ENCODE data around the gene MYT1.

The MYT1 gene

GRCh38 chr20:64140956-64141355 is 23.3 kb upstream of the MYT1 start:
- TF ChIP-seq EZH2phosphoT487 (IDR thresholded peaks at IDR 0.05; ENCODE audit: low read length) (no peak), EZH2 (optimal IDR thresholded peaks at IDR 0.05; ENCODE audit: low read depth, low read length) (no peak), CTCF (IDR thresholded peaks at IDR 0.05; ENCODE audit: low read length) (no peak)
- Histone ChIP-seq H3K9ac (ENCODE audit: low read length) (no peak overlapping the region), H4K20me1 (ENCODE audit: insufficient read depth, low read length) (no peaks in the 10 kb centered on the region), H3F3A (ENCODE audit: insufficient read depth, low read length) (no peaks in the 10 kb centered on the region), H3K27ac (ENCODE audit: low read length) (no peak overlapping the region), H3K79me2 (ENCODE audit: low read length) (no peaks in the 10 kb centered on the region), H3K9me3 (replicated peaks; ENCODE audit: insufficient read depth, low read length) (no peaks in the 10 kb centered on the region), H3K4me3 (ENCODE audit: low read length) (no peak overlapping the region), H3K4me2 (ENCODE audit: low read depth, low read length) (no peak overlapping the region), H3K36me3 (replicated peaks; ENCODE audit: insufficient read depth, low read length) (no peaks in the 10 kb centered on the region), H3K9me2 (replicated peaks; ENCODE audit: insufficient read depth, low read length) (no peaks in the 10 kb centered on the region), H3K27me3 (replicated peaks; ENCODE audit: insufficient read depth, low read length) (peaks cover 71% of the 10 kb centered on the region), H3K4me1 (ENCODE audit: low read length) (no peaks in the 10 kb centered on the region), H2AFZ (ENCODE audit: low read length) (no peak overlapping the region)
- DNase-seq: no peak

GRCh38 chr20:64142590-64142989 is 21.7 kb upstream of the MYT1 start:
- H2AFZ ChIP-seq (ENCODE audit: low read length): no peak overlapping the region
- H3K4me2 ChIP-seq (ENCODE audit: low read depth, low read length): no peak overlapping the region
- peaks cover 68% of the 10 kb centered on the region for H3K27me3 ChIP-seq (replicated peaks; ENCODE audit: insufficient read depth, low read length)
- no peak for DNase-seq
- TF ChIP-seq CTCF (IDR thresholded peaks at IDR 0.05; ENCODE audit: low read length) (no peak), EZH2phosphoT487 (IDR thresholded peaks at IDR 0.05; ENCODE audit: low read length) (no peak), EZH2 (optimal IDR thresholded peaks at IDR 0.05; ENCODE audit: low read depth, low read length) (no peak)
- no peak overlapping the region for H3K9ac ChIP-seq (ENCODE audit: low read length)
- H3K4me1 ChIP-seq (ENCODE audit: low read length): no peaks in the 10 kb centered on the region
- H3K9me2 ChIP-seq (replicated peaks; ENCODE audit: insufficient read depth, low read length): no peaks in the 10 kb centered on the region
- H3F3A ChIP-seq (ENCODE audit: insufficient read depth, low read length): no peaks in the 10 kb centered on the region
- no peaks in the 10 kb centered on the region for H3K36me3 ChIP-seq (replicated peaks; ENCODE audit: insufficient read depth, low read length)
- H3K79me2 ChIP-seq (ENCODE audit: low read length): no peaks in the 10 kb centered on the region
- no peaks in the 10 kb centered on the region for H4K20me1 ChIP-seq (ENCODE audit: insufficient read depth, low read length)
- no peaks in the 10 kb centered on the region for H3K9me3 ChIP-seq (replicated peaks; ENCODE audit: insufficient read depth, low read length)
- no peak overlapping the region for H3K27ac ChIP-seq (ENCODE audit: low read length)
- H3K4me3 ChIP-seq (ENCODE audit: low read length): no peak overlapping the region

- no peaks in the 10 kb centered on the region for H3K9me3 ChIP-seq (replicated peaks; ENCODE audit: insufficient read depth, low read length)
- no peaks in the 10 kb centered on the region for H4K20me1 ChIP-seq (ENCODE audit: insufficient read depth, low read length)
- H3K9me2 ChIP-seq (replicated peaks; ENCODE audit: insufficient read depth, low read length): no peaks in the 10 kb centered on the region
- no peak overlapping the region for H3K4me3 ChIP-seq (ENCODE audit: low read length)
- H3K9ac ChIP-seq (ENCODE audit: low read length): no peak overlapping the region
- H3K36me3 ChIP-seq (replicated peaks; ENCODE audit: insufficient read depth, low read length): no peaks in the 10 kb centered on the region
- TF ChIP-seq EZH2phosphoT487 (IDR thresholded peaks at IDR 0.05; ENCODE audit: low read length): no peak
- no peak for TF ChIP-seq EZH2 (optimal IDR thresholded peaks at IDR 0.05; ENCODE audit: low read depth, low read length)
- TF ChIP-seq CTCF (IDR thresholded peaks at IDR 0.05; ENCODE audit: low read length): no peak
- no peak overlapping the region for H2AFZ ChIP-seq (ENCODE audit: low read length)
- DNase-seq: no peak
- peaks cover 68% of the 10 kb centered on the region for H3K27me3 ChIP-seq (replicated peaks; ENCODE audit: insufficient read depth, low read length)
- H3K79me2 ChIP-seq (ENCODE audit: low read length): no peaks in the 10 kb centered on the region
- no peaks in the 10 kb centered on the region for H3K4me1 ChIP-seq (ENCODE audit: low read length)
- H3K27ac ChIP-seq (ENCODE audit: low read length): no peak overlapping the region
- H3F3A ChIP-seq (ENCODE audit: insufficient read depth, low read length): no peaks in the 10 kb centered on the region
- H3K4me2 ChIP-seq (ENCODE audit: low read depth, low read length): no peak overlapping the region
These were observed 21.0 kb upstream of the MYT1 start for GRCh38 chr20:64143018-64143801.
